DLD1 (cell line): ENCODE measurements around the gene SUCLG2.
"Not testable (repeated sequence)": the region's sequence is repeated elsewhere in the genome, so short reads cannot be mapped to it uniquely, and the experiment has no call there.

Experiments used
- in situ Hi-C: cut with HindIII; loops from 2 replicates; pipeline ENCODE4 v1.10.0; 2017; ENCODE audit warnings: low sequenced_read_pairs

SUCLG2 gene

DNA sequence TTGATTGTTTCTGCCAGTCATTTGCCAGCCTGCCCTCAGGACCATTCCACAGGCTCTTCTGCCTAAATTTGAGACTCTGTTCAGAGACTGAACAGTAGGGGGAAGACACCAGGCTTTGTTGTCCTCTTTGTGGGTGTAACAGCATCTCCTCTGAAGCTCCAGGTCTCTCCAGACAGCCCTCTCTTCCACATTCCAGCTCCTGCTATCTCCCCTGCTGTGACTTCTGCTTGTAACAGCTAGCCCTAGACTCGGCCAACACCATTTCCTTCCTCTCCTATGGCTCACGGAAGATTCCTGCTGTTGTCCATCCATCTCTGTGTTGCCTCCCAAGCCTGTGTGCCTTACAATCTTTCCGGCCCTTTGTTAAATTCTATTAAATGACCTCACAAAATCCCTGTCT is 40.2 kb downstream of the SUCLG2 start:
- in situ Hi-C loops: no loop called here

DNA sequence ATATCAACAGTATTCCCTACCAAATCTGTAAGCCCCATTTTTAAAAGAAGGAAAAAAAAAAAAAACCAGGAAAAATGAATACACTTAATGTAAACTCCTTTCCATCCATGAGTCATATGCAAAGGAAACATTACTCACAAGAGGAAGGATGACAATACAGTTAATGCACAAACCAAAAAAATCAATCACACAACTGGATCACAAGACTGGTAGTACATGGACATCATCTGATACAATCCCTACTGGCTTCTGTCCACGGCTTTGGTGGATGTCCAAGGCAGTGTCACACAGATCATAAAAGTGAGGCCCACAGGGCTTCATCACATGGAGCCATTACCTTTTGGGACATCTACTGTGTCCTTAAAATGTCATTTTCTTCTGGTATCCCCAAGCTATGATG is 44.0 kb downstream of the SUCLG2 start:
- in situ Hi-C loops: no loop called here

DNA sequence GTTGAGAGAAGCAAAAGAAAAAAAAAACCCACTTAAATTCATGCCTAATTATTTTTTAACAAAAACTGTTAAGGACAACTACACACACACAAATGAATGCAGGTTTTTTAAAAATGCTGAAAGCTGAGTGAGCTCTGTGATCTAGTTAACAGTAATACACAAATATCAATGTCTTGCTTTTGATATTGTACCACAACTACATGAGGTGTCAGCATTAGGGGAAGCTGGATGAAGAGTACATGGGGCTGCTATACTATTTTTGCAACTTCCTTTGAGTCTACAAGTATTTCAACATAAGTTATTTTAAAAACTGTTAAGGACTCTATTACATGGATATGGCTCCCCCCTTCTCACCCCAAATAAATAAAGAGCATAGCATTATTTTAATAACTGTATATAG is 44.7 kb downstream of the SUCLG2 start:
- in situ Hi-C loops: no loop called here

DNA sequence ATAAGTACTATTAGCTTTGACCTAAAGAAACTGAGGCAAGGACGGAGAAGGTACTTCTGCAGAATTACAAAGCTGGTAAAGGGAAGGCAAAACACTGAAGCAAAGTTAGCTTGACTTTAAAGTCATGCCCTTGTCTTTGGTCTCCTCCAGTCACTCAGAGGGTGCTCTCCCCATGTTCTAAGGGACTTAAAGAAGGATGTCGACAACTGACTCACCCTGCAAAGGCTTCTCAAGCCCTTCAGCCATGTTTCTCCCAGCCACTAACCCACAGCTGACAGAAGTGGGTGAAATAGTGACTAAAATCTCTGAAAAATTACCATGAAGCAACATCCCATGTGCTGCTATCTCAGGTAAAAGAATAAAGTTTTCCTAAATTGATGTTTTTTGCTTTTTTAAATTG is 46.4 kb downstream of the SUCLG2 start:
- in situ Hi-C loops: no loop called here

DNA sequence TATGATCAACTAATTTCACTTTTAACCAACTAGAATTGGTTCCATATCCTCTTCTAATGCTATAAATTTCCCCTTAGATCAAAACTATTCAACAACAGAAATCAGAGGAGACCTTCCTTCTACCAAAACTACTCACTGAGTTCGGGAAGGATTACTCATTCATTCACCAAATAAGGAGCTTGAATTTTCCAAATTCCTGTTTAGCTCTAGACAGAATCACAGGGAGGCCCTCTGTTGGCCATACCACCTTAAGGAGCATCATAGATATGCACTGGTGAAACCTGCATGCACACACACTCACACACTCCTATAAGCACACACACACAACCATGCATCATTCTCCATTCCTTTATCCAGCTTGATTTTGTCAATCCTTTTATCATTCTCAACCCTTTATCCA is 49.0 kb downstream of the SUCLG2 start:
- in situ Hi-C loops: no loop called here

DNA sequence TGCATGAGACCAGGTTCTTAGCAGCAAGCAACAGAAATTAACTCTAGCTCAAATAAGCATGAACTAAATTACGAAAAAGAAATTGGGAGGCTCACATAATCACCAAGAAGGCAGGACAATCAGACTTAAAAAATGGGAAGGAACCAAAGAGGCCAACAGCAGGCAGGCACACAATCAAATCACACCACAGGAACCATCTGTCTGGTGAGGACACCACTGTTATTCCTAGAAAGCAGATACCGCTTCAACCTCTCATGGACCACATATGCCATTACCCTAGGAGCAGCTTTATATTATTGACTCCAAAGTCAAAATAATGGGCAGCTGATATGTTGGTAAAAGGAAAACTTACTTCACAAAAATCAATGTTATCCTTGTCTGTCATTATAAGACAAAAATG is 51.6 kb downstream of the SUCLG2 start:
- in situ Hi-C loops: no loop called here

DNA sequence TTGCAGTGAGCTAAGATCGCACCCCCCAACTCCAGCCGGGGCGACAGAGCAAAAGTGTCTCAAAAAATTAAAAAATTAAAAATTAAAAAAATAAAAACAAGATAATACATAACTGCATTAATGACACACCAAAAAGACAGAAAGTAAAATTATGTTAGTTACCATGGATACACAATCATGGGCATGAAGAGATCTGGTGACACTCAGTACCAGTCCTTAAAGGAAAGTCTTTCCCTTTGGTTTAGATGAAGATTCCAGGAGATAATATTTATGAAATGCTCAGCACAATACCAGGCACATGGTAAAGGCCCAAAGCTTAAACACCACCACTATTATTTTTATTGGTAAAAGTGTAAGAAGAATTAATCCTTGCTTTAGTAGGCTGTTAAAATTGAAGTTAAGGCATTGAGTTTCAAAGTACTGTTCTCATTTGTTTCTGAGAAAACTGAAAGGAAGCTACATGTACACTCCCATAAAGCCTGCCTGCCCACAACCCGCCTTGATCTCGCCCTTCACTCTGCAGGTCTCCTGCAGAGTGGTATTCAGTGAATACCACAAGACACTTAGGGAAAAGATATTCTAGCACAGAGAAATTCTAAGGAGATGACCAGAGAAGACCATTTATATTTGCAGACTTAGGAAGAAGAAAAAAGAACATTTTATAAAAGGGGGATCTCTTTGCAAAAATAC is 52.3 kb downstream of the SUCLG2 start:
- in situ Hi-C loops: no loop called here

DNA sequence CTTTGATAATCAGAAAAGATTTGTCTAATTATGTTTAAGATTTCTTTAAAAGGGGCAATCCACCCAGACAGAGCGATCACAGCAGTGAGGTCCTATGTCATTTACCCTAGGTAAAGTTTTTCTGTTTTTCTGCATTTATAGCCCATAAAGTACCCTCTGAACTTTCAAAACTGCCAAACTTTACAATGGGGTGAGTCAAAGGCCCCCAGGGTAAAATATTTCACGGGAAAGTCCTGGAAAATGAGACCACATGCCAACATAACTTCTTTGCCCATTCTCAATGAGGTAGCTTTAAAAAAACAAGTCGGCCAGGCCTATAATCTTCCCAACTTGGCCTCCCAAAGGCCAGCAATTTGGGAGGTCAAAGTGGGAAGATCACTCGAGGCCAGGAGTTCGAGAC is 53.0 kb downstream of the SUCLG2 start:
- in situ Hi-C loops: no loop called here

DNA sequence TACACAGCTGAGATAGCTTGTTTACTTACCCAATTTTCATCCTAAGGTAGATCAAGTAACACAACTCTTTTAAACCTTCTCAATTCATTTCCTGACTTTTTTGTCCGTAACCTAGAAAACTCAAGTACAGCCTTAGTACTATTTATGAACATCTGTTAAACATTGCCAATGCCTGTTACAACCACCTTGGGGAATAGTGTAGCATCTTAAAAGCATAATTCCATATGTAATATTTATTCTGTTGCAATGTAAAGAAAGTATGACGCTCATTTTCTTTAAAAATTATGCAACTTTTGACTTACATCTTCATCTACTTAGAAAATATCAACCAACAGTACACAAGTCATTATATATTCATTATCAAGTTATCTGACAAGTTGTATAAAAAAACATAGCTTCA is 54.6 kb downstream of the SUCLG2 start:
- in situ Hi-C loops: no loop called here

DNA sequence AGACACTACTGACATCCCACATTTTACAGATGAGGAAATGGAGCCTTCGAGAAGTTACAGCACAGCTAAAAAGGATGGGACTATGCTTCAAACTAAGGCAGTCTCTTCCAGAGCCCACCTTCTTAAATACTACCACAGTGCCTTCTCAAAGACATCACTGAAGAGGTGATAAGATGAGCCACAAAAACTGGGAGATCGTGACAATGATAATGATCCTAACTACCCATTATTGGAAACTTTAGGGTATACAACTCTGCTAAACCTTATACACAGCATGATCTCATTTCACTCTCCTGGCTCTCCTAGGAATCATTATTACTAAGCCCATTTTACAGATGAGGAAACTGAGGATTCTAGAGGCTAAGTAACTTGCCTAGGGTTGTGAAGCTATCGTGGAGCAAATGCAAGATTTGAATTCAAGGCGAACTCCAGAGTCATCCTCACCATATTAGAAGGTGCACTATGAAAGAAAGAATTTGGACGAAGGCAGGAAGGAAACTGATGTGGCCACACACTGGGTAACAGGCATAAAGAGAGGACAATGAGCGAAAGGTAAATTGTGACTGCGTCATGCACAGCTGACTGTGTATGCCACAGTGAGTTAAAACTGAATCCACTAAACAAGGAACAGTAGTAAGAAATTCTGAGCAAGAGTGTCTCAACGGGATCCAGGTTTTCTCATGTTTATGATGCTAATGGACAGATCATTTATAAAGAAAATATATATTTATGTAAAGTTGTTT is 55.4 kb downstream of the SUCLG2 start:
- in situ Hi-C loops: no loop called here

DNA sequence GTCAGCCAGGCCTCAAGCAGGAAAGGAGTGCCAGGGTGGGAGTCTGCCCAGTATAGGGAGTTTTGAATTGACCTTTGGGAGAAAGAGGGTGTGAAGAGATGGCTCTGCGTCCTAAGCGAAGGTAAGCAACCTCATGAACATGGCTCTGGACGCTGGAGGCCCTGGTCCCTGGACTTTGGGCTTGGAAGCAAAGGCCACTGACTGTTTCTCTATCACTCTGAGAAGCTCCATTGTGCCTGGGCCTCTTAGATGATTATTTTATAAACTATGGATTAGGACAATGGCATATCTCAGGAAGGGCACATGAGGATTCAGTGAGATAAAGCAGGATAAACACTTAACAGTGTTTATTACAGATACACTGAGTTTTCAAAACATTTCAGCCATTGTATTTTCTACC is 59.0 kb downstream of the SUCLG2 start:
- in situ Hi-C loops: no loop called here

DNA sequence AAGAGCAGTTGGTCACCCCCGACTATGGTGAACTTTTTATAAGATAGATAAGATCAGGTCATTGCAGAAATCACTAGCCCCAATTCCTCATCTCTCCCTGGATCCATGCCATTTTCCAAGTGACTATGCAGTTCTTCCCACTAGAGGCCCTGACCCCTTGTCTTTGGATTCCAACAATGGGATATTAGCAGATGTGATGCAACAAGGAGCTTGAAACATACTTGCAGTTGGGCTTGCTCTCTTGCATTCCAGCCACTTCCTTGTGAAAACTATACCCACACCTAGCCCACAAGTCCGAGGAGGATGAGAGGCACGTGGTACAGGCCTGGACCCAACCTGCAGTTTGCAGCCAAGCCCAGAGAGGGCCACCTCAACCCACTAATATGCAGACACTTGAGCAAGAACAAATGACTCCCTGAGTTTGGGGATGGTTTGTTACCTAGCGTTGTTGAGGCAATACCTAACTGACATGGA is 60.6 kb downstream of the SUCLG2 start:
- in situ Hi-C loops: no loop called here

DNA sequence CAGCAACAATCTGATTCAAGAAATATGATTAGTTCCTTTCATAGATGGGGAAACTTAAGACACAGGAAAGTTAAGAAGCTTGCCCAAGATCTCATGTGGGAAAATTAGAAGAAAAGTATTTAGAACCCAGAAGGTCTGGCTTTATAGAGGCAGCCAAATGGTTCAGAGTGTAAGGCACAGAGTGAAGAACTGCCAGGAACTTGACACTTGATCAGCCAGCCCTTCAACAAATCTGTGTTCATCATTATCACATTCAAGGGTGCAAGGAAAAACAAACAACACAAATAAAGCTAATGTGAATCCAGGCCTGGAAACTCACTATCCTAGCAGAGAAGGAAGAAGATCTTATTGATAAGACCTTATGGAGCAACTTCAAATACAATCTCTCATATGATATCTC is 62.4 kb downstream of the SUCLG2 start:
- in situ Hi-C loops: no loop called here

DNA sequence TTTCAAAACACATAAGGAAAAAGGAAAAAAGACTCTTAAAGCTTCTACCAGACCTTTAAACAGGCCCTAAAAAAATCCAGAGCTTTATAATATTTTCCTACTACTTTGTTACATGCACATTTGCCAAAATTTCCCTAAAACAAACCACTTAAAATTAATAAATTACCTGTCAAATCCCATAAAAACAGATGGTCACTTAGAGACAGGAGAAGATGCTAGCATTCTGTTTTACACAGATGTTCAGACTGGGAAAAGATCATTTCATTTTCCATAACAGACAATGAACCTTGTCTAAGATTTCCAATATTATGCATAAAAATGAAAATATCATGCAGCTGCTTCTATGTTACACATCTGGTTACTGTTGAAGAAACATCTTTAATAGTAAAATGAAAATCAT is 66.6 kb downstream of the SUCLG2 start:
- in situ Hi-C loops: no loop called here

DNA sequence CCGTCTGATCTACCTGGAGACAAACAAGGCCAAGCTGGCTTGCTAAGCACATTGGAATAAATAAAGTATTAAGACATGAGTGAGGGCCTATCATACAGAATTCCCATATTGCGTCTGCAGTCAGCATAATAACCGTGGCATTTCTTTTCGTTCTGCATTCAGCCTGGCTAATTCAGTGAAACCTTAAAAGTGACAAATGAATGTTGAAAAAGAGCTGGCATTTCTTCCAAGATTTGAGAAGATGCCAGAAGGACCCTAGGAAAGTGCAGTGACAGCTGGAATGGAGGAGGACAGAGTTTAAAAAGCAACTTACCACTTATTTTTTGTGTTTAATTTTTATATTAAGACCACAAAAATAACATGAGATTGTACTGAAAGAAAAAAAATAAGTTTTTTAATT is 67.1 kb downstream of the SUCLG2 start:
- in situ Hi-C loops: no loop called here

DNA sequence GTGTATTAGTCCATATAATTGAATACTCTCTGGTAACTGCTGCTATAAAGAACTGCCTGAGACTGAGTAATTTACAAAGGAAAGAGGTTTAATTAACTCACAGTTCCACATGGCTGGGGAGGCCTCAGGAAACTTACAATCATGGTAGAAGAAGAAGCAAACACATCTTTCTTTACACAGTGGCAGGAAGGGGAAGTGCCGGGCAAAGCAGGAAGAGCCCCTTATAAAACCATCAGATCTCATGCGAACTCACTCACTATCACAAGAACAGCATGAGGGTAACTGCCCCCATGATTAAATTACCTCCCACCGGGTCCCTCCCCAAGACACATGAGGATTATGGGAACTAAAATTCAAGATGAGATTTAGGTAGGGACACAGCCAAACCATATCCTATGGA is 69.8 kb downstream of the SUCLG2 start:
- in situ Hi-C loops: not testable (repeated sequence)

DNA sequence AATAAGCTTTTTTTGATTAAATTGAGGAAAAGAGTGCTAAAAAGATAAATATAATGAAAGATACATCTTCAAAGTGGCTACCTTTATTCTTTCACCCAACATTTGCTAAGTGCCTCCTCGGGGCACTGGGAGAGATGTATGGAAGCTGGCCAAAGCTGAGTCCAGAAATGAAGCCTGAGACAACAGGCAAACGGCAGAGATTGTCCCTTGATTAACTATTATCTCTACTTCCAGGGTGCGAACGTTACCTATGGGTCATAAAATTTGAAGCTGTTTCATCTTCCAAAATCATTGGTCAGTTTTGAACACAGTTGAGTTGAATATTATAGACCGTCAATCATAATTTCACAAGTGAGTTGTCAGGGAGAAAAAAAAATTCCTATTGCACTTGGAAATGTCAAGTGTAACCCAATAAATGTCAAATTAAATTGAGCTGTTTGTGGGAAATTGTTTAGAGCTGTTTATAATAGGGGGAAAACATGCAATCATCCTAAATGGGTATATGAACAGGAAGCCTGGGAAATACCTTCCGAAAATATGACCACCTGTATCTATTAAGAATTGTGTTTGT is 73.9 kb downstream of the SUCLG2 start:
- in situ Hi-C loops: no loop called here

DNA sequence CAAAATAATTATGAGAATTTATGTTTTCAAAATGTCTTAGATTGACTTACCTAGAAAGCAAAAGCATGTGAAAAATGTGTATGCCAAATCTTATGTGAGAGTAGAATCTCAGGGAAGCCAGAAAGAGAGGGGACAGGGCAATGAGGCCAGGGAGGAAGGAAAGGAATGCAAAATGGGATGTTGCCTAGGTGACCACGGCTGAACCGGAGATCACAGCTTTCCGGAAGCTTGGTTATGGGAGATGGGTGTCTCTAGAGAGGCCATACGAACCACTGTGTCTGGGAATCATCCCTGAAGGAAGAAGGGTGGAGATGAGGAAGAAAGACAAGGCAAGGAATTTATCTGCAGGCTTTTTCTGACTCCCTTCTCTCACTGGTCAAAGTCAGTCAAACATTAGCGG is 76.0 kb downstream of the SUCLG2 start:
- in situ Hi-C loops: no loop called here

DNA sequence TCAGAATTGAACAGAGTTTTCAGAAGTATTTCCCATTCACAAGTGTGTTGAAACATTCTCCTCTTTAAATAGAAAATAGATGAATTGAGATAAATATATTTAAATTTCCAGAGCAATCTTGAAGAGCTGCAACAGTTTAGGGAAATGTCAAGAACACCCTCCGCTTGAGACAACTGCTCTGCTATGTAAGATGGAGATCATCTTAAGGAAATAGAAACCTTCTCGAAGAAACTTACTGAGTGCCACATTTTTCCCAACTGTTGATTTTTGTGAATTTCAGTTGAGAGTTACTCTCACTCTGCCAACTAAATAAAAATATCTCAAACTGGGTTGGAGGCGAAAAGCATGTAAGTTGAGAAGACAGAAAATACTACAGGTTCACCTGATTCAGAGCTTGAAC is 78.0 kb downstream of the SUCLG2 start:
- in situ Hi-C loops: no loop called here

DNA sequence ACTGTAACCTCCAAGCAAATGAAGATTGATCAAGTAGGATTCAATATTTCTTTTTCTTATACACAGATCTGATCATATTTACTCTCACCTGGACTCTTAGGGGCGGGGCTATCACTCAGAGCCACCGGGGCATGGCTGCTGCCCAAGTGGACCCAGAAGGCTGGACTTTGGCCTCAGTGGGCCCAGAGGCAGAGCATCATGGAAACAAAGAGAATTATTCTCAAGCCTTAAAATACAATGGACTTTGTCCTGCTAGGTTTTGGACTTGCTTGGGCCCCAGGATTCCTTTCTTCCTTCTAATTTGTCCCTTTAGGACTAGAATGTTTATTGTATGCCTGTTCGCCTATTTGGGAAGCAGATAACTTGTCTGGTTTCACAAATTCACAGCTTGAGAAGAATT is 85.1 kb downstream of the SUCLG2 start:
- in situ Hi-C loops: no loop called here

DNA sequence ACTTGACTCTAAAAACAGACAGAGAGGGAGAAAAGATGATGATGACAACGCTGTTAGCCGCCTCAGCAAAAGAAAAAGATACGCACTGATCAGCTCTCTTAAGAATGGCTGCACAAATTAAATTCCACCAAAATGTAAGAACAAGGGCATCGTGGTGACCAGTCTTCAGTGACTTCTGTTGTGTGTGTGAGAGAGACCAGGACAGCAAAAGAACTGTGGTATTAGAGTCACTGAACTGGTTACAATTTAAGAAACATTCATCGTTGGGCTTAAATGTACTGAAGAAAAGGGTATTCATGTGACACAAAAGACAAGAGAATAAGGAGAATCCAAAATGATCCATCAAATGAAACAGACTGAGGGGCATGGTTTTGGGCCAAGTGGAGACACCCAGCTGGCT is 86.5 kb downstream of the SUCLG2 start:
- in situ Hi-C loops: no loop called here

DNA sequence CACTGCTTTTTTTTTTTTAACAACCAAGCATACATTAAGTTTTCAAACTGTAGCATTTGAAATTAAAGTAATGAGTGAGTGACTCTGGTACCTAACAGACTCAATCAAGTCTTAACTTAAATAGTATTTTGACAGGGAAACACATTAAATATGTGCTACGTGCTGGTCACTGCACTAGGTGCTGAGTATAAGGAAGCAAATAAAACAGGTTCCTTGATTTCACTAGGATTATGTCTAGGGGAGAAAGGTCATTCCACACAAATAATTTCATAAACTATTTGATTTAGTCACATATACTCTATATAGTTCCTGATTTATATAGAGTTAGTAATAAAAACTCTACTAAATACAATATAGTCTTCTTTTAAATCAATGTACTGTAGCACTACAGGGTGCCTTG is 89.4 kb downstream of the SUCLG2 start:
- in situ Hi-C loops: no loop called here
